Lower leg skin (tissue), 4 donors: ENCODE measurements around the gene OR2M4. TPM values are rescaled to one million over a fixed set of nuclear protein-coding genes. Genes with fewer than 3 reads are reported as not detected.
"Not testable (repeated sequence)": the region's sequence is repeated elsewhere in the genome, so short reads cannot be mapped to it uniquely, and the experiment has no call there.

Experiments
- DNase-seq, 2 donors: peaks; one replicate each; pipeline ENCODE4 v3.0.0-alpha.2; 2019; ENCODE audit warnings: low spot score in 2 of 2
- H3K4me3 ChIP-seq: fragments of 200-600 bp; sonication (generic); 2 replicates; pipeline ENCODE4 v1.5.1; 2017; ENCODE audit warnings: mild to moderate bottlenecking, low read depth; ENCODE audit not compliant: poor library complexity, severe bottlenecking
- CTCF ChIP-seq, 3 donors: fragments of 450-650 bp; IDR thresholded peaks; one replicate each; pipeline ENCODE4 v1.5.1; 2016; ENCODE audit warnings: antibody characterized with exemption in 3 of 3, mild to moderate bottlenecking in 3 of 3, moderate library complexity in 2 of 3
- POLR2A ChIP-seq, 2 donors: fragments of 450-650 bp; IDR thresholded peaks; one replicate each; pipeline ENCODE4 v1.6.1; 2016 to 2017; ENCODE audit warnings: antibody characterized with exemption in 2 of 2, mild to moderate bottlenecking in 1 of 2, moderate library complexity in 1 of 2
- WGBS, 2 donors: methylation state at CpG; one replicate each; pipeline ENCODE4 v1.1.5; 2018; 5-methylcytosine and 5-hydroxymethylcytosine counted together
- intact Hi-C: fragments of 100-400 bp; cut with DNase I; formaldehyde crosslinking; loops from one replicate; pipeline ENCODE4 v1.15.0; 2023; ENCODE audit warnings: low total_unique reads
- total RNA-seq, 4 donors: library from RNA; depleted of rRNA; stranded (reverse); fragments of >200 nt; gene quantifications; one replicate each; pipeline ENCODE4 v1.1.0, GENCODE V29; 2016

Gene OR2M4
- total RNA-seq, 4 donors from 2014 or later = not detected

GRCh38 chr1:248215880-248216279, 15.3 kb upstream of the OR2M4 start:
- no peak overlapping the region for H3K4me3 ChIP-seq
- TF ChIP-seq CTCF (IDR thresholded peaks at IDR 0.05) (no peak), POLR2A (IDR thresholded peaks at IDR 0.05) (no peak)
- no peak for DNase-seq
- 97 to 98% methylated on average over 1 of the region's 1 CpG for WGBS, 2 donors
- intact Hi-C loops = no loop called here

- intact Hi-C loops = no loop called here
- DNase-seq = no peak
- H3K4me3 ChIP-seq = no peak overlapping the region
- TF ChIP-seq POLR2A (IDR thresholded peaks at IDR 0.05) (no peak), CTCF (IDR thresholded peaks at IDR 0.05) (no peak)
- WGBS, 2 donors = 83% methylated on average over 1 of the region's 1 CpG
Observed at GRCh38 chr1:248225537-248225936, 5.7 kb upstream of the OR2M4 start.

GRCh38 chr1:248229360-248229908, 1.8 kb upstream of the OR2M4 start:
- intact Hi-C loops = no loop called here
- no peak for DNase-seq

GRCh38 chr1:248239478-248239877, 8.3 kb downstream of the OR2M4 start:
- WGBS, 2 donors = 93% methylated on average over 9 of the region's 9 CpGs
- intact Hi-C loops = no loop called here
- no peak overlapping the region for H3K4me3 ChIP-seq
- TF ChIP-seq POLR2A (IDR thresholded peaks at IDR 0.05) (no peak), CTCF (IDR thresholded peaks at IDR 0.05) (no peak)
- no peak for DNase-seq

More at GRCh38 chr1:248229360-248229908, 1.8 kb upstream of the OR2M4 start:
- H3K4me3 ChIP-seq = no peak overlapping the region
- whole genome bisulfite sequencing, 2 donors = 64 to 76% methylated on average over 6 of the region's 6 CpGs
- TF ChIP-seq CTCF (IDR thresholded peaks at IDR 0.05) = no peak
- TF ChIP-seq POLR2A (IDR thresholded peaks at IDR 0.05) = no peak

GRCh38 chr1:248243204-248243603, 12.0 kb downstream of the OR2M4 start:
- DNase-seq = no peak
- TF ChIP-seq CTCF (IDR thresholded peaks at IDR 0.05) (no peak), POLR2A (IDR thresholded peaks at IDR 0.05) (no peak)
- intact Hi-C loops = no loop called here
- 12 to 13% methylated on average over 14 of the region's 14 CpGs for WGBS, 2 donors
- no peak overlapping the region for H3K4me3 ChIP-seq

- H3K4me3 ChIP-seq, DNase-seq, intact Hi-C loops: not testable (repeated sequence)
- WGBS, 2 donors = 72 to 75% methylated on average over 1 of the region's 1 CpG
Observed at GRCh38 chr1:248259309-248259708, 28.1 kb downstream of the OR2M4 start.
